H9 (cell line): Measurements from ENCODE around the gene HTR1B. TPM values are rescaled to one million over a fixed set of nuclear protein-coding genes. Genes with fewer than 3 reads are reported as not detected.

ENCODE experiments used
- DNase-seq: peaks from one replicate; pipeline ENCODE4 v3.0.0-alpha.2; 2017
- H2AFZ ChIP-seq: one replicate; pipeline ENCODE4 v1.6.1; 2013; ENCODE audit warnings: mild to moderate bottlenecking, low read length, control low read depth, moderate library complexity
- H2AK5ac ChIP-seq: 2 replicates; pipeline ENCODE4 v1.6.1; 2013; ENCODE audit warnings: low read length, control low read depth, mixed read lengths; ENCODE audit not compliant: insufficient read length
- H2BK120ac ChIP-seq: one replicate; pipeline ENCODE4 v1.6.1; 2013; ENCODE audit warnings: low read depth, mild to moderate bottlenecking, low read length, control low read depth, inconsistent platforms; ENCODE audit not compliant: poor library complexity, severe bottlenecking
- H2BK12ac ChIP-seq: 2 replicates; pipeline ENCODE4 v1.6.1; 2013; ENCODE audit warnings: low read length, control low read depth, mixed read lengths, low read depth; ENCODE audit not compliant: insufficient read length
- H2BK15ac ChIP-seq: 2 replicates; pipeline ENCODE4 v1.6.1; 2013; ENCODE audit warnings: low read depth, low read length, control low read depth
- H2BK20ac ChIP-seq: one replicate; pipeline ENCODE4 v1.6.1; 2013; ENCODE audit warnings: low read depth, mild to moderate bottlenecking, low read length, control low read depth, inconsistent platforms; ENCODE audit not compliant: poor library complexity, severe bottlenecking
- H2BK5ac ChIP-seq: 2 replicates; pipeline ENCODE4 v1.6.1; 2013; ENCODE audit warnings: low read length, control low read depth, mixed read lengths; ENCODE audit not compliant: insufficient read length
- H3K14ac ChIP-seq: 2 replicates; pipeline ENCODE4 v1.6.1; 2013; ENCODE audit warnings: low read length, control low read depth; ENCODE audit not compliant: insufficient read depth
- H3K18ac ChIP-seq: 2 replicates; pipeline ENCODE4 v1.6.1; 2013; ENCODE audit warnings: low read depth, mild to moderate bottlenecking, mixed read lengths, low read length, control low read depth; ENCODE audit not compliant: insufficient read length
- H3K23ac ChIP-seq: 2 replicates; pipeline ENCODE4 v1.6.1; 2013; ENCODE audit warnings: low read length, control low read depth, mixed read lengths, low read depth; ENCODE audit not compliant: insufficient read length
- H3K23me2 ChIP-seq: 2 replicates; pipeline ENCODE4 v1.6.1; 2013; ENCODE audit warnings: low read depth, mild to moderate bottlenecking, mixed read lengths, low read length, control low read depth; ENCODE audit not compliant: insufficient read length, poor library complexity, severe bottlenecking
- H3K27ac ChIP-seq: 2 replicates; pipeline ENCODE4 v1.5.1; 2013; ENCODE audit warnings: low read length, control low read depth, mixed read lengths, low read depth; ENCODE audit not compliant: insufficient read length
- H3K27me3 ChIP-seq: 2 replicates; pipeline ENCODE4 v1.6.1; 2013; ENCODE audit warnings: low read length, control low read depth, inconsistent platforms; ENCODE audit not compliant: insufficient read depth
- H3K4ac ChIP-seq: 2 replicates; pipeline ENCODE4 v1.6.1; 2013; ENCODE audit warnings: low read depth, mild to moderate bottlenecking, control low read depth, inconsistent platforms, low read length, moderate library complexity
- H3K4me1 ChIP-seq: 2 replicates; pipeline ENCODE4 v1.6.1; 2013; ENCODE audit warnings: low read length, control low read depth, inconsistent platforms; ENCODE audit not compliant: insufficient read depth
- H3K4me2 ChIP-seq: 2 replicates; pipeline ENCODE4 v1.6.1; 2013; ENCODE audit warnings: low read length, control low read depth, mixed read lengths; ENCODE audit not compliant: insufficient read length, insufficient read depth
- H3K56ac ChIP-seq: 2 replicates; pipeline ENCODE4 v1.6.1; 2013; ENCODE audit warnings: low read depth, mild to moderate bottlenecking, mixed read lengths, low read length, control low read depth; ENCODE audit not compliant: insufficient read length
- H3K79me1 ChIP-seq: 2 replicates; pipeline ENCODE4 v1.6.1; 2013; ENCODE audit warnings: low read depth, mild to moderate bottlenecking, moderate library complexity, low read length, control low read depth, inconsistent platforms; ENCODE audit not compliant: insufficient read depth, poor library complexity, severe bottlenecking
- H3K79me2 ChIP-seq: 2 replicates; pipeline ENCODE4 v1.6.1; 2013; ENCODE audit warnings: low read length, control low read depth, inconsistent platforms; ENCODE audit not compliant: insufficient read depth
- H3K9ac ChIP-seq: 2 replicates; pipeline ENCODE4 v1.6.1; 2013; ENCODE audit warnings: low read length, control low read depth, mixed read lengths; ENCODE audit not compliant: insufficient read length; ENCODE audit errors: extremely low read depth
- H3K9me3 ChIP-seq: one replicate; pipeline ENCODE4 v1.6.1; 2013; ENCODE audit warnings: low read depth, low read length, inconsistent platforms; ENCODE audit not compliant: control insufficient read depth
- H3T11ph ChIP-seq: one replicate; pipeline ENCODE4 v1.6.1; 2013; ENCODE audit warnings: mild to moderate bottlenecking, low read length, control low read depth, inconsistent platforms
- H4K20me1 ChIP-seq: one replicate; pipeline ENCODE4 v1.6.1; 2013; ENCODE audit not compliant: control insufficient read depth, insufficient read length, insufficient read depth
- H4K5ac ChIP-seq: 2 replicates; pipeline ENCODE4 v1.6.1; 2013; ENCODE audit warnings: low read depth, mild to moderate bottlenecking, mixed read lengths, low read length, control low read depth; ENCODE audit not compliant: insufficient read length
- H4K8ac ChIP-seq: replicated peaks from 2 replicates; pipeline ENCODE4 v1.6.1; 2013; ENCODE audit warnings: low read length, control low read depth, mixed read lengths, low read depth; ENCODE audit not compliant: insufficient read length
- H4K91ac ChIP-seq: 2 replicates; pipeline ENCODE4 v1.6.1; 2013; ENCODE audit warnings: low read depth, mild to moderate bottlenecking, moderate library complexity, mixed read lengths, low read length, control low read depth; ENCODE audit not compliant: insufficient read length
- H3K27ac Mint-ChIP-seq, 3 experiments: 2 replicates in 2 of 3; 3 replicates in 1 of 3; pipeline ENCODE4 v1.8.0; 2020 to 2021; ENCODE audit warnings: mixed read lengths in 3 of 3, mild to moderate bottlenecking in 1 of 3, moderate library complexity in 1 of 3
- H3K27me3 Mint-ChIP-seq: 2 replicates; pipeline ENCODE4 v1.8.0; 2021; ENCODE audit warnings: low read depth, mild to moderate bottlenecking, moderate library complexity, mixed read lengths
- H3K36me3 Mint-ChIP-seq, 3 experiments: 2 replicates in 2 of 3; 3 replicates in 1 of 3; pipeline ENCODE4 v1.8.0; 2020 to 2021; ENCODE audit warnings: low read depth in 3 of 3, mixed read lengths in 3 of 3; ENCODE audit not compliant: insufficient read depth in 1 of 3
- H3K4me1 Mint-ChIP-seq, 2 experiments: 2 replicates each; pipeline ENCODE4 v1.8.0; 2020; ENCODE audit warnings: mixed read lengths in 2 of 2
- H3K4me3 Mint-ChIP-seq, 2 experiments: 2 replicates in 1 of 2; 3 replicates in 1 of 2; pipeline ENCODE4 v1.8.0; 2020 to 2021; ENCODE audit warnings: mild to moderate bottlenecking in 2 of 2, mixed read lengths in 2 of 2, moderate library complexity in 1 of 2
- H3K9me3 Mint-ChIP-seq, 2 experiments: 2 replicates in 1 of 2; 3 replicates in 1 of 2; pipeline ENCODE4 v1.8.0; 2020; ENCODE audit warnings: mild to moderate bottlenecking in 2 of 2, mixed read lengths in 2 of 2, moderate library complexity in 1 of 2
- CTCF ChIP-seq: fragments of 200-600 bp; sonication (generic); conservative IDR thresholded peaks from 3 replicates; pipeline ENCODE4 v1.8.0; 2021; ENCODE audit warnings: antibody characterized with exemption, mild to moderate bottlenecking
- total RNA-seq: library from RNA; stranded (reverse); gene quantifications from 2 replicates; pipeline ENCODE4 v1.2.1, GENCODE V29; 2021

Gene HTR1B
- total RNA-seq, 1 experiment from 2014 or later, result 0.83 TPM

GRCh38 chr6:77450924-77451323, 12.4 kb downstream of the HTR1B start:
- Histone ChIP-seq H3K4me1 (peaks cover 3% of the 10 kb centered on the region; the same call in 1 of the 2 replicates), H2AFZ (no peak overlapping the region), H2AK5ac (no peak overlapping the region), H4K5ac (no peak overlapping the region), H2BK20ac (no peak overlapping the region), H3K23me2 (no peaks in the 10 kb centered on the region), H2BK5ac (no peak overlapping the region), H2BK120ac (no peak overlapping the region), H3K27ac (no peak overlapping the region), H4K8ac (no peak overlapping the region), H3K23ac (no peak overlapping the region), H2BK12ac (no peak overlapping the region), H3K18ac (no peak overlapping the region), H3K9ac (no peak overlapping the region), H3K79me2 (no peaks in the 10 kb centered on the region), H4K91ac (no peak overlapping the region), H3K79me1 (no peaks in the 10 kb centered on the region), H3K4ac (no peak overlapping the region), H3K27me3 (no peaks in the 10 kb centered on the region), H4K20me1 (no peaks in the 10 kb centered on the region), H3K56ac (no peak overlapping the region), H3T11ph (no peak overlapping the region), H3K14ac (no peak overlapping the region), H2BK15ac (no peak overlapping the region), H3K4me2 (no peak overlapping the region), H3K9me3 (no peaks in the 10 kb centered on the region)
- H3K4me3 Mint-ChIP-seq, result no peak overlapping the region
- no peak overlapping the region for H3K27ac Mint-ChIP-seq
- no peaks in the 10 kb centered on the region for H3K36me3 Mint-ChIP-seq
- DNase-seq, result no peak
- H3K27me3 Mint-ChIP-seq, result no peaks in the 10 kb centered on the region
- peaks cover 17 to 29% of the 10 kb centered on the region in 2 experiments for H3K4me1 Mint-ChIP-seq
- H3K9me3 Mint-ChIP-seq, result no peaks in the 10 kb centered on the region
- TF ChIP-seq CTCF, result no peak
